ENCODE results near the gene TTC28. TPM values are rescaled to one million over a fixed set of nuclear protein-coding genes. Genes with fewer than 3 reads are reported as not detected.
"Not testable (repeated sequence)": the region's sequence is repeated elsewhere in the genome, so short reads cannot be mapped to it uniquely, and the experiment has no call there.

TTC28 gene
- total RNA-seq, 5 donors from 2014 or later (not counting 1 experiment from before 2014, with no cell fraction given): 2.3 to 7.8 (median 3.0) TPM

DNA sequence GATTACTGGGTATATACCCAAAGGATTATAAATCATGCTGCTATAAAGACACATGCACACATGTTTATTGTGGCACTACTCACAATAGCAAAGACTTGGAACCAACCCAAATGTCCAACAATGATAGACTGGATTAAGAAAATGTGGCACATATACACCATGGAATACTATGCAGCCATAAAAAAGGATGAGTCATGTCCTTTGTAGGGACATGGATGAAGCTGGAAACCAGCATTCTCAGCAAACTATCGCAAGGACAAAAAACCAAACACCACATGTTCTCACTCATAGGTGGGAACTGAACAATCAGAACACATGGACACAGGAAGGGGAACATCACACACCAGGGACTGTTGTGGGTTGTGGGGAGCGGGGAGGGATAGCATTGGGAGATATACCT, 510.3 kb downstream of the TTC28 start:
- H3K27ac ChIP-seq (ENCODE audit: low read length); H3K9me3 ChIP-seq; H3K36me3 Mint-ChIP-seq; ATAC-seq (replicated peaks in 1 of 4); H3K27me3 ChIP-seq (replicated peaks in 1 of 2; ENCODE audit: control insufficient read depth in 2 of 2, extremely low read depth in 1 of 2, insufficient read depth in 2 of 2, low read length in 1 of 2); H3K4me1 ChIP-seq (ENCODE audit: control insufficient read depth in 1 of 2, extremely low read depth in 1 of 2, insufficient read depth in 2 of 2, low read length in 2 of 2); H3K27ac Mint-ChIP-seq; H3K4me1 Mint-ChIP-seq; H3K27me3 Mint-ChIP-seq; POLR2A ChIA-PET; H3K36me3 ChIP-seq (ENCODE audit: control insufficient read depth in 2 of 2, extremely low read depth in 1 of 2, insufficient read depth in 1 of 2, low read length in 1 of 2); DNase-seq; CTCF ChIA-PET; H3K4me3 ChIP-seq (ENCODE audit: control insufficient read depth in 1 of 2, extremely low read depth in 1 of 2, low read length in 1 of 2); H3K4me3 Mint-ChIP-seq: not testable (repeated sequence)
- H3K9me3 Mint-ChIP-seq: peaks cover 6 to 19% (median 8%) of the 10 kb centered on the region in 3 donors
- WGBS (ENCODE audit: insufficient coverage): no CpG with 5 or more reads among the region's 2 CpGs

DNA sequence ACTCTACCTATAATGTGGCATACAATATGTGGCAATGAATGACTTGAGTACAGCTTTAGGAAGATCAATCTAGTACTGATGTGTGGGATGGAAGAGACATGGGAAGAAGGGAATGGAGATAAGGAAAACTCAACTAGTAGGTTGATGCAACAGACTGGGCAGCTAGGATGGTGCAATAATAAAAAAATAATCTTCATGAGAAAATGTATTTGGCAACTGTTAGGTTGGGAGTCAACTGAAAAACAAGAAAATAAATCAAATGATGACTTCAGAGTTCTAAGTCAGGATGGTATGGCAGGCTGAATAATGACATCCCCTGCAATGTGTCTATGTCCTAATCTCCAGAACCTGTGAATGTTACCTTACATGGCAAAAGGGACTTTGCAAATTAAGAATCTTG, 523.8 kb downstream of the TTC28 start:
- Histone ChIP-seq H3K9me3 (no peaks in the 10 kb centered on the region), H3K27me3 (replicated peaks in 1 of 2; ENCODE audit: control insufficient read depth in 2 of 2, extremely low read depth in 1 of 2, insufficient read depth in 2 of 2, low read length in 1 of 2) (no peaks in the 10 kb centered on the region), H3K4me3 (ENCODE audit: control insufficient read depth in 1 of 2, extremely low read depth in 1 of 2, low read length in 1 of 2) (no peak overlapping the region), H3K4me1 (ENCODE audit: control insufficient read depth in 1 of 2, extremely low read depth in 1 of 2, insufficient read depth in 2 of 2, low read length in 2 of 2) (no peaks in the 10 kb centered on the region), H3K36me3 (ENCODE audit: control insufficient read depth in 2 of 2, extremely low read depth in 1 of 2, insufficient read depth in 1 of 2, low read length in 1 of 2) (no peaks in the 10 kb centered on the region), H3K27ac (ENCODE audit: low read length) (no peak overlapping the region)
- Mint-ChIP-seq H3K36me3 (peaks cover 5% of the 10 kb centered on the region), H3K4me1 (no peaks in the 10 kb centered on the region), H3K4me3 (no peak overlapping the region), H3K9me3 (peaks cover 0 to 6% (median 4%) of the 10 kb centered on the region in 3 donors), H3K27me3 (peaks cover 0 to 10% of the 10 kb centered on the region in 2 donors), H3K27ac (no peak overlapping the region)
- CTCF ChIA-PET: no interaction called here
- ATAC-seq (replicated peaks in 1 of 4): no peak
- POLR2A ChIA-PET: no interaction called here
- no peak for DNase-seq

DNA sequence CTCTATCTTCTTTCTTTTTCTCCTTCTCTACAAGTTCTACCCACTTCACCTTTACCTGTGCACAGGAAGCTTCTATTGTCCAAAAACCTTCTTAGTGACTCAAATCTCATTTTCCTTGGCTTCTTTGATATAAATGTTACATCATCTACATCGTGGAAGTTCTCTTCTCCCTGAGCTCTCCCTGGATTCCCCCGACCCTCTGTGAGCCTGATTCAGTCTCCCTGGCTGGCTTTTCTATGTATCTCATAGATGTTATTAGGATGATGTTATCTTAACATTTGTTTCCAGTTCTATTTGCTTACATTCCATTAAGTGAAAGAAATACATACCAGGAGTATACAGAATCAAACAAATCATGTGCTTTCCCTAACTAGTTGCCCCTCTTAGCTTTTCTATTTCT, 524.8 kb downstream of the TTC28 start:
- Mint-ChIP-seq H3K9me3 (peaks cover 0 to 6% (median 4%) of the 10 kb centered on the region in 3 donors), H3K27ac (no peak overlapping the region), H3K36me3 (peaks cover 5% of the 10 kb centered on the region), H3K4me1 (no peaks in the 10 kb centered on the region), H3K4me3 (no peak overlapping the region), H3K27me3 (peaks cover 0 to 10% of the 10 kb centered on the region in 2 donors)
- Histone ChIP-seq H3K4me1 (ENCODE audit: control insufficient read depth in 1 of 2, extremely low read depth in 1 of 2, insufficient read depth in 2 of 2, low read length in 2 of 2) (no peaks in the 10 kb centered on the region), H3K9me3 (no peaks in the 10 kb centered on the region), H3K4me3 (ENCODE audit: control insufficient read depth in 1 of 2, extremely low read depth in 1 of 2, low read length in 1 of 2) (no peak overlapping the region), H3K36me3 (ENCODE audit: control insufficient read depth in 2 of 2, extremely low read depth in 1 of 2, insufficient read depth in 1 of 2, low read length in 1 of 2) (no peaks in the 10 kb centered on the region), H3K27ac (ENCODE audit: low read length) (no peak overlapping the region), H3K27me3 (replicated peaks in 1 of 2; ENCODE audit: control insufficient read depth in 2 of 2, extremely low read depth in 1 of 2, insufficient read depth in 2 of 2, low read length in 1 of 2) (peaks cover 0 to 3% of the 10 kb centered on the region in 2 experiments)
- POLR2A ChIA-PET: no interaction called here
- no CpG with 5 or more reads among the region's 2 CpGs for WGBS (ENCODE audit: insufficient coverage)
- ATAC-seq (replicated peaks in 1 of 4) (no peak), DNase-seq (no peak)
- CTCF ChIA-PET: interaction anchor here (0.6 to 0.7 kb wide), 2 partner anchors 104 to 217 kb away, joined by 3 to 6 read pairs; no protein-coding TSS in a partner anchor

DNA sequence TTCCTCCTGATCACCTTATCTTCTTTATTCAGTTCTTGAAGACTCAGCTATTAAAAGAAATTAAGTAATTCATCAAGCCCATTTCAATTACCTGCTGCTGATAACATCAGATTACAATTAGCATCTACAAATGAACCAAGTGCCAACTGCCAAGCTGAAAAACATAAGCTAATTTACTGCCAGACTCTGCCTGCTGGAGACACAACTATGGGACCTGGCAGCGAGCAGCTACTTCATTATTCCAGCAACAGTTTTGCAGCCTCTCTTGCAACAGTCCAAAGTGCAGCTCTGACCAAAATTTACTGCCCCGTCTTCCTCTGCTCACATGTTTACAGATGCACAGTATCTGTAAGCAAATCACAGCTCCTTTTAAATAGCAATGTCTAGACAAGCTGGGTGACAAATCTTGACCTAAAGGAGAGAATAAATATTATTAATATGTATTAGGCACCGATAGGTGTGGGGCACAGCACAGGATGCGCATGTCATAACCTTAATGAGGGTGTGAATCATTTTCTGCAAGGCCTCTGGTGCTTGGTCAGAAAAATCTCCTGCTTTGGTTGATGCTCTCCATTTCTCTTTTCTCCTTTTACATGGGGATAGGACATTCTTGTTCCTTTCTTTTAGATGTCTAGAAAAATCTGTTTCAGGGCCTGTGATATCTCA, 528.4 kb downstream of the TTC28 start:
- no peaks in the 10 kb centered on the region for H3K36me3 ChIP-seq (ENCODE audit: control insufficient read depth in 2 of 2, extremely low read depth in 1 of 2, insufficient read depth in 1 of 2, low read length in 1 of 2)
- no peaks in the 10 kb centered on the region for H3K4me1 ChIP-seq (ENCODE audit: control insufficient read depth in 1 of 2, extremely low read depth in 1 of 2, insufficient read depth in 2 of 2, low read length in 2 of 2)
- no peaks in the 10 kb centered on the region for H3K9me3 ChIP-seq
- no peak overlapping the region for H3K27ac Mint-ChIP-seq
- ATAC-seq (replicated peaks in 1 of 4) (no peak), DNase-seq (no peak)
- ChIA-PET POLR2A (no interaction called here), CTCF (interaction anchor here in 1 of 2 donors (0.5 kb wide), 1 partner anchor 89 kb away, joined by 7 read pairs; no protein-coding TSS in a partner anchor)
- no peaks in the 10 kb centered on the region for H3K9me3 Mint-ChIP-seq
- H3K36me3 Mint-ChIP-seq: no peaks in the 10 kb centered on the region
- H3K27me3 ChIP-seq (replicated peaks in 1 of 2; ENCODE audit: control insufficient read depth in 2 of 2, extremely low read depth in 1 of 2, insufficient read depth in 2 of 2, low read length in 1 of 2): peaks cover 0 to 3% of the 10 kb centered on the region in 2 experiments
- H3K27ac ChIP-seq (ENCODE audit: low read length): no peak overlapping the region
- no peak overlapping the region for H3K4me3 Mint-ChIP-seq
- WGBS (ENCODE audit: insufficient coverage): 100% methylated on average over 1 of the region's 4 CpGs
- H3K4me3 ChIP-seq (ENCODE audit: control insufficient read depth in 1 of 2, extremely low read depth in 1 of 2, low read length in 1 of 2): no peak overlapping the region
- H3K27me3 Mint-ChIP-seq: peaks cover 0 to 12% of the 10 kb centered on the region in 2 donors
- H3K4me1 Mint-ChIP-seq: no peaks in the 10 kb centered on the region

DNA sequence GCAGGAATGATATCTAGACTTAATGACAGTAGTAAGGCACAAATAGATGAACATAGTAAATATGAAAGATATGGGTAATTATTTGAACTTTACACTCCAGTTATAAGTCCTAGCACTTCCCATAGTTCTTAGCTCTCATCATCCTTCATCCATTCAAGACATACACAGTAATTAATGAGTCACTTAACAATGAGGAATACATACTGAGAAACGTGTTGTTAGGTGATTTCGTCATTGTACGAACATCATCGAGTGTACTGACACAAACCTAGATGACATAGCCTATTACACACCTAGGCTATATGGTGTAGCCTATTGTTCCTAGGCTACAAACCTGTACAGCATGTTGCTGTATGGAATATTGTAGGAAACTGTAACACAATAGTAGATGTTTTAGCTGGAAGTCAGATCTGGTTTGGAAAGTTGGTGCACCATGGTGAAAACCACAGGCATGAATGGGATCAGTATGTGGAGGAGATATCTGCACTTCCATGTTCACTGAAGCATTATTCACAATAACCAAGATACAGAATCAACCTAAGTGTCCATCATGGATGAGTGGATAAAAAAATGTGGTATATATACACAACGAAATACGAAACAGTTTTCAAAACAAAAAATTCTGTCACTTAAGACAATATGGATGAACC, 530.7 kb downstream of the TTC28 start:
- ChIA-PET POLR2A (no interaction called here), CTCF (interaction anchor here in 1 of 2 donors (0.6 kb wide), 1 partner anchor 333 kb away, joined by 3 read pairs; no protein-coding TSS in a partner anchor)
- Mint-ChIP-seq H3K36me3 (no peaks in the 10 kb centered on the region), H3K4me3 (no peak overlapping the region), H3K9me3 (no peaks in the 10 kb centered on the region), H3K27me3 (peaks cover 0 to 10% of the 10 kb centered on the region in 2 donors), H3K27ac (no peak overlapping the region), H3K4me1 (no peaks in the 10 kb centered on the region)
- H3K36me3 ChIP-seq (ENCODE audit: control insufficient read depth in 2 of 2, extremely low read depth in 1 of 2, insufficient read depth in 1 of 2, low read length in 1 of 2): no peaks in the 10 kb centered on the region
- H3K4me1 ChIP-seq (ENCODE audit: control insufficient read depth in 1 of 2, extremely low read depth in 1 of 2, insufficient read depth in 2 of 2, low read length in 2 of 2): no peaks in the 10 kb centered on the region
- H3K27me3 ChIP-seq (replicated peaks in 1 of 2; ENCODE audit: control insufficient read depth in 2 of 2, extremely low read depth in 1 of 2, insufficient read depth in 2 of 2, low read length in 1 of 2): peaks cover 0 to 3% of the 10 kb centered on the region in 2 experiments
- H3K27ac ChIP-seq (ENCODE audit: low read length): no peak overlapping the region
- no CpG with 5 or more reads among the region's 6 CpGs for WGBS (ENCODE audit: insufficient coverage)
- no peak overlapping the region for H3K4me3 ChIP-seq (ENCODE audit: control insufficient read depth in 1 of 2, extremely low read depth in 1 of 2, low read length in 1 of 2)
- no peak for DNase-seq
- H3K9me3 ChIP-seq: no peaks in the 10 kb centered on the region
- no peak for ATAC-seq (replicated peaks in 1 of 4)

DNA sequence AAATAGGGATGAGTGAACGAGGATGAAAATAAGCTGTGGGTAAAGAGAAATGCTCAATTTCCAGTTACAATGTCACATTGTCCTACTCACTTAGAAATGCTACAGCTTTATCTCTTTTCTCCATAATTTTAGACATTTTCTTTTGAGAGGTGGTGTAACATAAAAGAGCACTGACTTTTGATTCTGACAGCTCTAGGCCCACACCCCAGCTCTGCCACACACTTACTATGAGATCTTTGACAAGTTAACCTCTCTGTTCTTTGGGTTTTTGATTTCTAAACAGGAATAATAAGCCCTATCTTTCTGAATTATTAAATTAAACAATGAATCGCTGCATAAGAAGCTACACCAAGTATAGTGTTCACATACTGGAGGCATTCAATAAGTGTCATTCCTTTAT, 532.2 kb downstream of the TTC28 start:
- no peaks in the 10 kb centered on the region for H3K9me3 ChIP-seq
- H3K4me1 ChIP-seq (ENCODE audit: control insufficient read depth in 1 of 2, extremely low read depth in 1 of 2, insufficient read depth in 2 of 2, low read length in 2 of 2): no peaks in the 10 kb centered on the region
- ATAC-seq (replicated peaks in 1 of 4) (no peak), DNase-seq (no peak)
- no peak overlapping the region for H3K27ac Mint-ChIP-seq
- no peak overlapping the region for H3K27ac ChIP-seq (ENCODE audit: low read length)
- WGBS (ENCODE audit: insufficient coverage): no CpG with 5 or more reads among the region's 2 CpGs
- H3K36me3 Mint-ChIP-seq: no peaks in the 10 kb centered on the region
- H3K4me1 Mint-ChIP-seq: no peaks in the 10 kb centered on the region
- no peak overlapping the region for H3K4me3 ChIP-seq (ENCODE audit: control insufficient read depth in 1 of 2, extremely low read depth in 1 of 2, low read length in 1 of 2)
- peaks cover 6 to 10% of the 10 kb centered on the region in 2 donors for H3K27me3 Mint-ChIP-seq
- H3K27me3 ChIP-seq (replicated peaks in 1 of 2; ENCODE audit: control insufficient read depth in 2 of 2, extremely low read depth in 1 of 2, insufficient read depth in 2 of 2, low read length in 1 of 2): peaks cover 0 to 3% of the 10 kb centered on the region in 2 experiments
- H3K4me3 Mint-ChIP-seq: no peak overlapping the region
- no peaks in the 10 kb centered on the region for H3K36me3 ChIP-seq (ENCODE audit: control insufficient read depth in 2 of 2, extremely low read depth in 1 of 2, insufficient read depth in 1 of 2, low read length in 1 of 2)
- H3K9me3 Mint-ChIP-seq: no peaks in the 10 kb centered on the region
- POLR2A ChIA-PET: no interaction called here
- CTCF ChIA-PET: no interaction called here

Data from T-cell (primary cell).